SU-DHL-6 (cell line): ENCODE measurements around the gene KCNJ9.

Experiments used
- EZH2phosphoT487 ChIP-seq: fragments of 200-600 bp; sonication (generic), shearing (Covaris generic); conservative IDR thresholded peaks from 2 replicates; pipeline ENCODE4 v1.6.1; 2018; ENCODE audit warnings: mild to moderate bottlenecking, antibody characterized with exemption, low read length, moderate library complexity, mixed read lengths
- TF ChIP-seq, protein P1 (sequence below): fragments of 200-600 bp; sonication (generic); IDR thresholded peaks from one replicate; pipeline ENCODE4 v1.5.1; 2017; ENCODE audit warnings: antibody characterized with exemption, mild to moderate bottlenecking, low read length, moderate library complexity; ENCODE audit not compliant: insufficient read depth, poor library complexity, severe bottlenecking

DNA sequence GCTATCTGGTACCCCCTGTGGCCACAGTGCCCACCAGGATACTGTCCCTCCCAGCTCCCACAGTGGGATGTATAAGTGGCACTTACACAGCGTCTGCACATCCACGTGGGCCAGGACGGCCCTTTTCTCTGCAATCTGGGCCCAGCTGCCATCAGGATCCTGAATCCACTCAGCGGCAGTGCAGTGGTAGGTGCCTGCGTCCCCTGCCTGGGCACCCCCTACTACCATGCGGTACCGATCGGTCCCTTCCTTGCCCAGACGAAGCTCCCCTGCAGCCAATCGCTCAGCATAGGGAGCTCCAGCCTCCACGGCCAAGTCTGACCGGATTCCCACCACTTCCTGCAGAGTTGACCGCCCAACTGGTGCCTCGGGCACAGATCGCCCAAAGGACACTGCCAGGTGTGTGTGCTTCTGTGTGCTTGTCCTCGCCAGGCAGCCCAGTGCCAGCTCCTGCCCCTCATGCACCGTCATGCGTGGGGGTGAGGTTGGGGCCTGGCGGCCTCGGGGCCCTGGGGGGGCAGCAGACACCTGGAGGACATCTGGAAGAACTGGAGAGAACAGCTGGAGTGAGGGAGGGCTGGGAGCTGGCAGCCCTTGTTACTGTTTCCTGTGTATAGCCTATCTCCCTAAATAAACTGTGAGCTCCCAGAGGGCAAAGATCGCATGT is 12.4 kb downstream of the KCNJ9 start:
- TF ChIP-seq, protein P1, sequence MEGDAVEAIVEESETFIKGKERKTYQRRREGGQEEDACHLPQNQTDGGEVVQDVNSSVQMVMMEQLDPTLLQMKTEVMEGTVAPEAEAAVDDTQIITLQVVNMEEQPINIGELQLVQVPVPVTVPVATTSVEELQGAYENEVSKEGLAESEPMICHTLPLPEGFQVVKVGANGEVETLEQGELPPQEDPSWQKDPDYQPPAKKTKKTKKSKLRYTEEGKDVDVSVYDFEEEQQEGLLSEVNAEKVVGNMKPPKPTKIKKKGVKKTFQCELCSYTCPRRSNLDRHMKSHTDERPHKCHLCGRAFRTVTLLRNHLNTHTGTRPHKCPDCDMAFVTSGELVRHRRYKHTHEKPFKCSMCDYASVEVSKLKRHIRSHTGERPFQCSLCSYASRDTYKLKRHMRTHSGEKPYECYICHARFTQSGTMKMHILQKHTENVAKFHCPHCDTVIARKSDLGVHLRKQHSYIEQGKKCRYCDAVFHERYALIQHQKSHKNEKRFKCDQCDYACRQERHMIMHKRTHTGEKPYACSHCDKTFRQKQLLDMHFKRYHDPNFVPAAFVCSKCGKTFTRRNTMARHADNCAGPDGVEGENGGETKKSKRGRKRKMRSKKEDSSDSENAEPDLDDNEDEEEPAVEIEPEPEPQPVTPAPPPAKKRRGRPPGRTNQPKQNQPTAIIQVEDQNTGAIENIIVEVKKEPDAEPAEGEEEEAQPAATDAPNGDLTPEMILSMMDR: no peak
- no peak for TF ChIP-seq EZH2phosphoT487
